NCI-H510A treated with DMSO at 0.1 percent for 48 hours (cell line): ENCODE data around the gene STAB2.
A peak's percentile ranks its signal among the peaks of the same experiment; 100 is the strongest.

Source experiments
- DNase-seq: peaks from one replicate; lab custom pipeline; 2025; lab: John Stamatoyannopoulos, UW

The STAB2 gene

GRCh38 chr12:103745962-103746361 is 158.9 kb downstream of the STAB2 start:
- DNase-seq = peak; percentile 22

- no peak for DNase-seq
Measured at GRCh38 chr12:103748002-103748401, 160.9 kb downstream of the STAB2 start.

- no peak for DNase-seq
Measured at GRCh38 chr12:103748875-103749274, 161.8 kb downstream of the STAB2 start.

- no peak for DNase-seq
Measured at GRCh38 chr12:103751171-103751570, 164.1 kb downstream of the STAB2 start.

- DNase-seq = no peak
Measured at GRCh38 chr12:103751600-103751999, 164.5 kb downstream of the STAB2 start.

- no peak for DNase-seq
Measured at GRCh38 chr12:103755425-103755824, 168.4 kb downstream of the STAB2 start.

- DNase-seq = no peak
Measured at GRCh38 chr12:103756443-103756842, 169.4 kb downstream of the STAB2 start.

- DNase-seq = no peak
Measured at GRCh38 chr12:103757248-103757647, 170.2 kb downstream of the STAB2 start.

GRCh38 chr12:103758310-103759089 is 171.4 kb downstream of the STAB2 start:
- no peak for DNase-seq

- no peak for DNase-seq
Measured at GRCh38 chr12:103762473-103762872, 175.4 kb downstream of the STAB2 start.

- DNase-seq = no peak
Measured at GRCh38 chr12:103765322-103765721, 178.2 kb downstream of the STAB2 start.

- no peak for DNase-seq
Measured at GRCh38 chr12:103766028-103766427, 179.0 kb downstream of the STAB2 start.

- no peak for DNase-seq
Measured at GRCh38 chr12:103768467-103769123, 181.5 kb downstream of the STAB2 start.

GRCh38 chr12:103769240-103769945 is 182.3 kb downstream of the STAB2 start:
- peak; percentile 18 for DNase-seq

- peak; percentile 12 for DNase-seq
Measured at GRCh38 chr12:103771466-103771865, 184.4 kb downstream of the STAB2 start.

GRCh38 chr12:103772367-103773108 is 185.5 kb downstream of the STAB2 start:
- no peak for DNase-seq

GRCh38 chr12:103773109-103773910 is 186.2 kb downstream of the STAB2 start:
- no peak for DNase-seq

- no peak for DNase-seq
Measured at GRCh38 chr12:103774977-103775560, 188.0 kb downstream of the STAB2 start.

GRCh38 chr12:103778781-103779180 is 191.7 kb downstream of the STAB2 start:
- no peak for DNase-seq

GRCh38 chr12:103779410-103780092 is 192.5 kb downstream of the STAB2 start:
- peak; percentile 49 for DNase-seq
